Measurements from ENCODE around the gene ADCY9. TPM values are rescaled to one million over a fixed set of nuclear protein-coding genes. Genes with fewer than 3 reads are reported as not detected.

ADCY9 gene
- polyA plus RNA-seq, 2 of the 4 experiments (the other 2 are of a cell fraction) = 6.2 to 7.6 TPM

- FAIRE-seq (no peak), ATAC-seq (no peak; a peak in 1 of 6 replicates), DNase-seq (ENCODE audit: low read depth in 1 of 2, low spot score in 1 of 2) (no peak)
- H3K4me1 ChIP-seq = peaks cover 54% of the 10 kb centered on the region
- TF ChIP-seq, protein P1, sequence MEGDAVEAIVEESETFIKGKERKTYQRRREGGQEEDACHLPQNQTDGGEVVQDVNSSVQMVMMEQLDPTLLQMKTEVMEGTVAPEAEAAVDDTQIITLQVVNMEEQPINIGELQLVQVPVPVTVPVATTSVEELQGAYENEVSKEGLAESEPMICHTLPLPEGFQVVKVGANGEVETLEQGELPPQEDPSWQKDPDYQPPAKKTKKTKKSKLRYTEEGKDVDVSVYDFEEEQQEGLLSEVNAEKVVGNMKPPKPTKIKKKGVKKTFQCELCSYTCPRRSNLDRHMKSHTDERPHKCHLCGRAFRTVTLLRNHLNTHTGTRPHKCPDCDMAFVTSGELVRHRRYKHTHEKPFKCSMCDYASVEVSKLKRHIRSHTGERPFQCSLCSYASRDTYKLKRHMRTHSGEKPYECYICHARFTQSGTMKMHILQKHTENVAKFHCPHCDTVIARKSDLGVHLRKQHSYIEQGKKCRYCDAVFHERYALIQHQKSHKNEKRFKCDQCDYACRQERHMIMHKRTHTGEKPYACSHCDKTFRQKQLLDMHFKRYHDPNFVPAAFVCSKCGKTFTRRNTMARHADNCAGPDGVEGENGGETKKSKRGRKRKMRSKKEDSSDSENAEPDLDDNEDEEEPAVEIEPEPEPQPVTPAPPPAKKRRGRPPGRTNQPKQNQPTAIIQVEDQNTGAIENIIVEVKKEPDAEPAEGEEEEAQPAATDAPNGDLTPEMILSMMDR (IDR thresholded peaks at IDR 0.05) = no peak
- TF ChIP-seq NFE2L2 (conservative IDR thresholded peaks at IDR 0.05; ENCODE audit: low read length) (peak; percentile 31; the same call in 1 of the 2 replicates), MAFK (IDR thresholded peaks at IDR 0.05; ENCODE audit: partially characterized antibody) (peak; percentile 54)
- ChIA-PET POLR2A (interaction anchor here (1.8 kb wide), 1 partner anchor 142 kb away, joined by 6 read pairs; no protein-coding TSS in a partner anchor), CTCF (interaction anchor here (0.6 to 2.3 kb wide), 5 partner anchors 9 to 173 kb away, joined by 3 to 10 read pairs (median 4); no protein-coding TSS in a partner anchor)
- WGBS (ENCODE audit: missing lambda C conversion rate) = 55% methylated on average over 16 of the region's 16 CpGs
- peak overlapping the region; percentile 37 to 68; a peak in 5 of 6 replicates for H3K27ac ChIP-seq
- no peaks in the 10 kb centered on the region for H3K9me3 ChIP-seq
- peak overlapping the region; percentile 69 for H3K4me2 ChIP-seq
- H3K4me3 ChIP-seq = peak overlapping the region; percentile 11; the same call in 2 of the 3 replicates
These were observed 4.2 kb downstream of the ADCY9 start for GRCh38 chr16:4111748-4112696.

- FAIRE-seq (no peak), ATAC-seq (no peak), DNase-seq (ENCODE audit: low read depth in 1 of 2, low spot score in 1 of 2) (no peak)
- peak overlapping the region in 1 of 2 experiments; percentile 14; a peak in 1 of 6 replicates for H3K27ac ChIP-seq
- WGBS (ENCODE audit: missing lambda C conversion rate) = 93% methylated on average over 14 of the region's 14 CpGs
- no peaks in the 10 kb centered on the region for H3K9me3 ChIP-seq
- TF ChIP-seq ESRRA (IDR thresholded peaks at IDR 0.05; ENCODE audit: borderline replicate concordance, low read length) = no peak
- TF ChIP-seq SMC3 (IDR thresholded peaks at IDR 0.05) = no peak
- TF ChIP-seq, protein P2, sequence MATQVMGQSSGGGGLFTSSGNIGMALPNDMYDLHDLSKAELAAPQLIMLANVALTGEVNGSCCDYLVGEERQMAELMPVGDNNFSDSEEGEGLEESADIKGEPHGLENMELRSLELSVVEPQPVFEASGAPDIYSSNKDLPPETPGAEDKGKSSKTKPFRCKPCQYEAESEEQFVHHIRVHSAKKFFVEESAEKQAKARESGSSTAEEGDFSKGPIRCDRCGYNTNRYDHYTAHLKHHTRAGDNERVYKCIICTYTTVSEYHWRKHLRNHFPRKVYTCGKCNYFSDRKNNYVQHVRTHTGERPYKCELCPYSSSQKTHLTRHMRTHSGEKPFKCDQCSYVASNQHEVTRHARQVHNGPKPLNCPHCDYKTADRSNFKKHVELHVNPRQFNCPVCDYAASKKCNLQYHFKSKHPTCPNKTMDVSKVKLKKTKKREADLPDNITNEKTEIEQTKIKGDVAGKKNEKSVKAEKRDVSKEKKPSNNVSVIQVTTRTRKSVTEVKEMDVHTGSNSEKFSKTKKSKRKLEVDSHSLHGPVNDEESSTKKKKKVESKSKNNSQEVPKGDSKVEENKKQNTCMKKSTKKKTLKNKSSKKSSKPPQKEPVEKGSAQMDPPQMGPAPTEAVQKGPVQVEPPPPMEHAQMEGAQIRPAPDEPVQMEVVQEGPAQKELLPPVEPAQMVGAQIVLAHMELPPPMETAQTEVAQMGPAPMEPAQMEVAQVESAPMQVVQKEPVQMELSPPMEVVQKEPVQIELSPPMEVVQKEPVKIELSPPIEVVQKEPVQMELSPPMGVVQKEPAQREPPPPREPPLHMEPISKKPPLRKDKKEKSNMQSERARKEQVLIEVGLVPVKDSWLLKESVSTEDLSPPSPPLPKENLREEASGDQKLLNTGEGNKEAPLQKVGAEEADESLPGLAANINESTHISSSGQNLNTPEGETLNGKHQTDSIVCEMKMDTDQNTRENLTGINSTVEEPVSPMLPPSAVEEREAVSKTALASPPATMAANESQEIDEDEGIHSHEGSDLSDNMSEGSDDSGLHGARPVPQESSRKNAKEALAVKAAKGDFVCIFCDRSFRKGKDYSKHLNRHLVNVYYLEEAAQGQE (IDR thresholded peaks at IDR 0.05) = no peak
- no peak for TF ChIP-seq POLR2AphosphoS2 (conservative IDR thresholded peaks at IDR 0.05; ENCODE audit: low read length)
- no peak for TF ChIP-seq ATOH8 (CRISPR knock-in tag; IDR thresholded peaks at IDR 0.05; ENCODE audit: low read depth)
- no peak for TF ChIP-seq FOSB (CRISPR knock-in tag; IDR thresholded peaks at IDR 0.05)
- no peak for TF ChIP-seq CHD4 (IDR thresholded peaks at IDR 0.05; ENCODE audit: borderline replicate concordance)
- no peak for TF ChIP-seq ZFP36 (IDR thresholded peaks at IDR 0.05; ENCODE audit: borderline replicate concordance, partially characterized antibody)
- no peak for TF ChIP-seq TFCP2L1 (CRISPR knock-in tag; IDR thresholded peaks at IDR 0.05)
- TF ChIP-seq E2F6 (IDR thresholded peaks at IDR 0.05; ENCODE audit: borderline replicate concordance, low read depth) = no peak
- TF ChIP-seq MAX (IDR thresholded peaks at IDR 0.05) = no peak
- no peak for TF ChIP-seq MAFK (IDR thresholded peaks at IDR 0.05; ENCODE audit: partially characterized antibody)
- TF ChIP-seq MAZ (IDR thresholded peaks at IDR 0.05; ENCODE audit: borderline replicate concordance, low read depth, low read length) = no peak
- no peak for TF ChIP-seq HOXA7 (CRISPR knock-in tag; IDR thresholded peaks at IDR 0.05)
- CTCF ChIA-PET = interaction anchor here (1.7 to 2.1 kb wide), 3 partner anchors 128 to 172 kb away, joined by 4 to 7 read pairs (median 4); no protein-coding TSS in a partner anchor
- peaks cover 51% of the 10 kb centered on the region for H3K4me1 ChIP-seq
- H3K4me3 ChIP-seq = no peak overlapping the region
- POLR2A ChIA-PET = interaction anchor here (0.6 kb wide), 1 partner anchor 220 kb away, joined by 3 read pairs; no protein-coding TSS in a partner anchor
- H3K4me2 ChIP-seq = peak overlapping the region; percentile 69; the same call in 2 of the 3 replicates
These were observed 5.6 kb downstream of the ADCY9 start for GRCh38 chr16:4110680-4111079.

All from A549 (cell line).